ENCODE results near the gene PCYOX1L.

The PCYOX1L gene

DNA sequence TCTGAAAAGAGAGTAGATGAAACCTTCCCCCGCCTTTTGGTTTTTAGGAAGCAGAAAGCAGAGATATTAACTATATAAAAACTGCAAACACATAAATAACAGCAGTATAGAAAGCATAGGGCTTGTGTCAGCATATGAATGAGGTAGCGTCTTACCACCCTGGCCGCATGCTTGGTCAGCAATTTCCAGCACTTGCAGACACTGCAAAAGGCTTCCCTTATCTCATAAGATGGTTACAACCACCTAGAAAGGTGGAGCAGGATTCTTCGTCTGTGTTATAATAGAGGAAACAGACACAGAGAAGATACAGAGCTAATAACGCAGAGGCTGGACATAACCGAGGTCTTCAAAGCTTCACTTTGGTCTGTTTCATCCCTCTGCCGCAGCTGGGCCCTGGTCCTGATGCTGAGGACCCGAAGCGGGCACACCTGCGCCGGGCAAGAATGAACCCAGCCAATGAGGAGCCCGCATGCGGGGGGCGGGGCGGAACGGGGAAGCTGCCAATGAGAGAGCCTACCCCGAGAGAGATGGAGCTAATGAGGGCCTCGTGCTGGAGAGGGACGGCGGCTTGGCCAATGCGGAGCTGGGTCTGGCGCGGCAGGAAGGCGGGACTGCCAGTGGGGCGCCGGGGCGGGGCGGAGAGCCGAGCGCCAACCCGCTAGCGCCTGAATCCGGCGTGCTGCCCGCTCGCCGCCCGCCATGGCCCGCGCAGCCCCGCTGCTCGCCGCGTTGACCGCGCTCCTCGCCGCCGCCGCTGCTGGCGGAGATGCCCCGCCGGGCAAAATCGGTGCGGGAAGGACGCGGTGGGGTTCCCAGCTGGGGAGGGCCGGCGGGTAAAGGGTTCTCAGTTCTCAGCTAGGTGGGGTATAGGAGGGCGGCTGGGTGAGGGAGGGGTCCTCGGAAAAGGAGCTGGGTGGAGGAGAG lies at the start of gene PCYOX1L:
TSS of gene PCYOX1L (plus strand) at position 677 of the 924 bp plus-strand sequence. CDS start at position 700, 23 bp downstream.
- DNase-seq: peak; percentile 97

DNA sequence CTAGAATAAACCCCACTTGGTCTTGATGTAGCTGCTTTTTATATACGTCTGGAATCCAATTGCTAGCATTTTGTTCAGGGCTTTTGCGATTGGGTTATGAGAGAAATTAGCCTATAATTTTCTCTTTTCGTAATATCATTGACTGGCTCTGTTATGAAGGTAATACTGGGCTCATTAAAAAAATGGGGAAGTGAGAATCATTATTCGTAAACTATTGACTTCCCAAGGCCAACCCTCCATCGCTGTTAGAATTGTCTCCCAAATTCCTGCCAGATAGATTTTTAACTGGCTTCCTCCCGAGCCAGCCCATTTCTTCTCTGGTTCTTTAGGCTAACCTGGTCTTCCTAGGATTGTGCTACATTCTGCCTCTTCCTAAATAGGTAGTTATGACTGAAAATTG lies 48.5 kb upstream of the PCYOX1L start:
- no peak for DNase-seq

DNA sequence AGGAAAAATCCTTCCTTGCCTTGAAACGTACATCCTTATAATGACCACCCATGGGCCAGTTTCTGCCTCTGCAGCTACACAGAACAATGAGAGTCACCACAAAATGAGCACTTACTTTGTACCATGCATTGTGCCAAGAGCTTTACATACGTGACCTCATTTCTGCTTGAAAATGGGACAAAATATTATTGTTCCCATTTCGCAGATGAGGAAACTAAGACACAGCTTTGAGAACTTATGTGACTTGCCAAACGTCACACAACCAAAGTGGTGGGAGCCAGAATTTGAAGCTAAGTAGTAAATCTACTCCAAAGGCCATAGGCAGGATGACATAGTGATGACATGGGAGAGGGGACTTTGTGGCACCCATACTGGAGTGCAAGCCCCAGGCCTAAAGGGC lies 47.4 kb upstream of the PCYOX1L start:
- DNase-seq: no peak

GRCh38 chr5:149310947-149311658 lies 46.7 kb upstream of the PCYOX1L start:
- no peak for DNase-seq

- no peak for DNase-seq
These were observed 44.5 kb upstream of the PCYOX1L start for GRCh38 chr5:149313151-149313841.

- no peak for DNase-seq
These were observed 43.2 kb upstream of the PCYOX1L start for GRCh38 chr5:149314571-149315111.

GRCh38 chr5:149315753-149316152 lies 42.1 kb upstream of the PCYOX1L start:
- DNase-seq: no peak

DNA sequence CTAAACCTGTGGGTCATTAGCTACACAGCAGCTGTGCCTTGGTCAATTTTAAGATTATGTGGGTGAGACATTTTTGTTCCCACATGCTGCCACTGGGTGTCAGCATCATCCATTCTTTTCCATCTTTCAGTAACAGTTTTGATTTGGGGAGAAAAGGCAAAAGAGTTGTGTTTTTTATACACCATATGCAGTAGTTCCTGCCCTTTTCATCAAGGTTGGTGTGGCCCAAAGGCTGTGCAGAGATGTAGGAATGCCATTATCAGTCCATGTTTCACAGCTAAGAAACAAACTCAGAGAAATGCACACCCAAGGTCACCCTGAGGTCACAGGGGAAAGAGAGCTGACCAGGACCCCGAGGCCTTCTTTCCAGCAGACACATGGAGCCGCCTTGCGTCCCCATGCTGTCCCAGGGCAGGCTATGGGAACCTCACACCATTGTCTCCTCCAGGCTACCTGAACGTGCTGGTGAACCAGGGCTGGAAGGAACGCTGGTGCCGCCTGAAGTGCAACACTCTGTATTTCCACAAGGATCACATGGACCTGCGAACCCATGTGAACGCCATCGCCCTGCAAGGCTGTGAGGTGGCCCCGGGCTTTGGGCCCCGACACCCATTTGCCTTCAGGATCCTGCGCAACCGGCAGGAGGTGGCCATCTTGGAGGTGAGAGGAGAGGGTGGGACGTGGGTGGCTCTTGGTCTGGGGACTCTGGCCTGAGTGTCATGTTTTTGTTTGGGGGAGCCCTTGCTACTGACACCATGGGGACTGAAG lies 40.4 kb upstream of the PCYOX1L start:
- peak; percentile 40 for DNase-seq

GRCh38 chr5:149319174-149319573 lies 38.7 kb upstream of the PCYOX1L start:
- no peak for DNase-seq

- DNase-seq: peak; percentile 12
These were observed 37.0 kb upstream of the PCYOX1L start for GRCh38 chr5:149320791-149321330.

GRCh38 chr5:149322518-149322917 lies 35.3 kb upstream of the PCYOX1L start:
- DNase-seq: no peak

DNA sequence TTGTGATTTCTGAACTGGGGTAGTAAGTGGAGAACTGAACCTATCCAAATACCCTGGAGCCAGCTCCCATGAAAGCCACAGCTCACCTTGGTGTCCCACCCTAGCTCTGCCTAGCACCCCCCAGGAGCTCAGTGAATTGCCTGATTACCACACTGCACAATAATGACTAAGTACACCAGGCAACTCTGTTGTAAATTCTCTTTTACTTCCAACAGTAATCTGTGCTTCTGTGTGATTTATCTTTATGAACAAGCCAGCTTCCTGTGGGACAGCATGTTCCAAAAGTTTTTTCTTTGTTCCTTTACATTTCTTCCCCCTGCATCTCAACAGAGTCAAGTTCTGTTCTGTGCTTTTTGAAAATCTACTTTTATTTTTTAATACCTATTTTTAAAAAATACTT lies 34.6 kb upstream of the PCYOX1L start:
- no peak for DNase-seq

GRCh38 chr5:149323621-149324205 lies 34.1 kb upstream of the PCYOX1L start:
- DNase-seq: no peak

DNA sequence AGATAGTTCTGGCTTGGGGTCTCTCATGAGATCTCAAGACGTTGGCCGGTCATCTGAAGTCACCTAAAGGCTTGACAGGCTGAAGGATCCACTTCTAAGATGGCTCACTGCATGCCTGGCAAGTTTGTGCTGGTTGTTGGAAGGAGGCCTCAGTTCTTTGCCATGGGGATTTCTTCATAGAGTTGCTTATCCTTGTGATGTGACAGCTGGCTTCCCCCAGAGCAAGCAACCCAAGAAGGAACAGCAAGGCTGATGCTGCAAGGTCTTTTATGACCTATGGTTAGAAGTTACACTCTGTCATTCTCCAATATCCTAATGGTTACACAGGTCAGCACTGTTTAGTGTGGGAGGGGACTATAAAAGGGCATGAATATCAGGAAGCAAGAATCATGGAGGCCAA lies 33.2 kb upstream of the PCYOX1L start:
- DNase-seq: no peak

DNA sequence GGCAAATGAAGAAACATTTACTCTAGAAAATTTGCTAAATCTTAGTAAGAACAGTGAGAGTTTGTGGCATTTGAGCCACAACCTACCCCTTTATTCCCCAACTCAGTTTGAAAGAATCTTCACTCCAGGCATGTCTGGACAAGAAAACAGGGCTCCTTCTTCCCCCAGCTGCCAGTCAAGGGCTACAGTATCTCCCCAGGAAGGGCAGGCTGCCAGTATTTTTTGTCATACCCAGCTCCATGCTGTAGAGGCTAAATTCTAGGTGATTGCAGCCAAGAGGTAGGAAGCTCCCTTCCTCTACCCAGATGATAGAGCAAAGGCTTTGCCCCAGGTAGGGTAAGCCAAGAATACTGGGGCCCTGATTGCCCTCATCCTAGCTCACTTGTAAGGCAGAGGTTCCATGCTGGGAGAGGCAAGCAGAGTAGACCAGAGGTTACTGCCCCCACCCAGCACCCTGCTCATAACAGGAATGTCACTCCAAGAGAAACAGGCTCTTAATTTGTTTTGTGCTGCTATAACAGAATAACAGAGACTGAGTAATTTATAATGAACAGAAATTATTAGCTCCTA lies 32.6 kb upstream of the PCYOX1L start:
- DNase-seq: no peak

GRCh38 chr5:149325894-149326293 lies 32.0 kb upstream of the PCYOX1L start:
- no peak for DNase-seq

- no peak for DNase-seq
These were observed 31.2 kb upstream of the PCYOX1L start for GRCh38 chr5:149326611-149327010.

GRCh38 chr5:149328177-149328576 lies 29.7 kb upstream of the PCYOX1L start:
- DNase-seq: no peak

- no peak for DNase-seq
These were observed 24.0 kb upstream of the PCYOX1L start for GRCh38 chr5:149333711-149334443.

DNA sequence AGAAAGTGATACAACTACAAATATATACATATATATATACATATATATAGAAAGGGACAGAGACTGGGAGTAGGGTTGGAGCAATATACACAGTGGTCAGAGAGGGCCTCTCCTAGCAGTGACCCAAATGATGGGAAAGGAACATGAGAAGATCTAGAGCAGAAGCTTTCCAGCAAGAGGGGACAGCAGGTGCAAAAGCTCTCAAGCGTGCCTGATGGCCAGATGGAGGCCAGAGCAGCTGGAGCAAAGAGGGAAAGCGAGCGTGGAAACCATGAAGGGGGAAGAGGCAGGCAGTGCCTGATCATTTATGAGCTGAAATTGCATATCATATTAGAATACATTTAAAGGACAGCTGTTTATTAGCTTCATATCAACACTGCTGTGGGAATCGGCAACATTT lies 20.1 kb upstream of the PCYOX1L start:
- DNase-seq: no peak

DNA sequence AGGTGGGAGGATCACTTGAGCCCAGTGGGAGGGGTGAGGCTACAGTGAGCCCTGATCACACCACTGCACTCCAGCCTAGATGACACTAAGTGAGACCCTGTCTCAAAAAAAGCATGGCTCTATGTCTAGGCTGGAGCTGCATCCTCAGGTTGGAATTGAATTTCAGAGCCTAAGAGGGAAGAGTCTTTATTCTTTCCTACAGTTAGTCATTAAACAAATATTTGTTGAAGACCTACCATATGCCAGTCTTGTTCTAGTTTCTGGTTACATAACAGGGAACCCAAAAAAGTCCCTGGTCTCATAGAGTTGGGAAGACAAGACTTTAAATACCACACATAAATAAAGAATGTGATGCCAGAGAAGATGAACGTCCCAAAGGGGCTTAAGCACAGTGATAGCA lies 19.5 kb upstream of the PCYOX1L start:
- no peak for DNase-seq

Measured in activated CD4-positive, alpha-beta T cell treated with anti-CD3 and anti-CD28 coated beads, Interleukin-2, amount 50 U/mL, for 16 hours (primary cell).